Measurements from ENCODE around the gene ANKS1B. TPM values are rescaled to one million over a fixed set of nuclear protein-coding genes. Genes with fewer than 3 reads are reported as not detected.

The ANKS1B gene
- total RNA-seq, 4 donors from 2014 or later = 4.9 to 15.4 (median 9.4) TPM

DNA sequence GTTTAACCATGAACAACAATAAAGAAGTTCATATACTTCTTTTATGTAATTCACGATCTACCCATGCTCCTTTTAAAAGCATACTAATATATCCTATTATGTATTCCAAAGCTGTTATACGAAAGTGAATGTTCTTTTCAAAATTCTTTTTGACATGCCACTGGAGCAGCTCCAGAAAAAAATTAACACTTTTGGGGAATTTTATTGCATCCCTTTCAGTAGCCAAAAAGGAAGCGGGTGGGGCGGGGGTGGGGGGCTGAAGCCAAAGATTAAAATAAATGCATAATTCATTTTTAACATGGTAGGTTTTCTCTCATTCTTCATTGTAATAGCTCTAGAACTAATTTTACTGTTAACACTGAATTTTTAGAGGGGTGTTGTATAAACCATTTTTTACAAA, 123.0 kb downstream of the ANKS1B start:
- TF ChIP-seq, protein P1, sequence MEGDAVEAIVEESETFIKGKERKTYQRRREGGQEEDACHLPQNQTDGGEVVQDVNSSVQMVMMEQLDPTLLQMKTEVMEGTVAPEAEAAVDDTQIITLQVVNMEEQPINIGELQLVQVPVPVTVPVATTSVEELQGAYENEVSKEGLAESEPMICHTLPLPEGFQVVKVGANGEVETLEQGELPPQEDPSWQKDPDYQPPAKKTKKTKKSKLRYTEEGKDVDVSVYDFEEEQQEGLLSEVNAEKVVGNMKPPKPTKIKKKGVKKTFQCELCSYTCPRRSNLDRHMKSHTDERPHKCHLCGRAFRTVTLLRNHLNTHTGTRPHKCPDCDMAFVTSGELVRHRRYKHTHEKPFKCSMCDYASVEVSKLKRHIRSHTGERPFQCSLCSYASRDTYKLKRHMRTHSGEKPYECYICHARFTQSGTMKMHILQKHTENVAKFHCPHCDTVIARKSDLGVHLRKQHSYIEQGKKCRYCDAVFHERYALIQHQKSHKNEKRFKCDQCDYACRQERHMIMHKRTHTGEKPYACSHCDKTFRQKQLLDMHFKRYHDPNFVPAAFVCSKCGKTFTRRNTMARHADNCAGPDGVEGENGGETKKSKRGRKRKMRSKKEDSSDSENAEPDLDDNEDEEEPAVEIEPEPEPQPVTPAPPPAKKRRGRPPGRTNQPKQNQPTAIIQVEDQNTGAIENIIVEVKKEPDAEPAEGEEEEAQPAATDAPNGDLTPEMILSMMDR (IDR thresholded peaks at IDR 0.05) = no peak
- TF ChIP-seq POLR2A (IDR thresholded peaks at IDR 0.05) (no peak), EP300 (IDR thresholded peaks at IDR 0.05) (no peak), POLR2AphosphoS5 (IDR thresholded peaks at IDR 0.05) (no peak)

DNA sequence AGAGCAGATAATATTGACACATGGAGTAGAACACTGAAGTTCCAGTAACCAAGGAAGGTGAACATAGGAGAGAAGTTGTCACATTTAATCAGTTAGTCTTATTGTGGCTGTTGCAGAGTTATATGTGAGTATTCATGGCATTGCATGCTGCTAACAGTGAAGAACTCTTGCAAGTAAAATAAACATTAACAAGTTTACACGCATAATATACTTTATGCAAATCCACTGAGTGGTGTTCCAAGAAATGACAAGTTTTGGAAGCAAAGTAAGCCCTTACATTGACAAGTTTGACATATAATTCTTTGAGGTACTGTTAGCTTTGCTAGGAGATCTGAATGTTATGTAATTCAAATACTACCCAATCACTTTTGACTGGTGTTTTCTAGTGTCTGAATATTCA, 125.6 kb downstream of the ANKS1B start:
- Histone ChIP-seq H3K27ac (no peak overlapping the region), H3K27me3 (no peaks in the 10 kb centered on the region), H3K9me3 (no peaks in the 10 kb centered on the region), H3K4me3 (no peak overlapping the region), H3K36me3 (no peaks in the 10 kb centered on the region), H3K4me1 (no peaks in the 10 kb centered on the region)
- 63% methylated on average over 1 of the region's 1 CpG for WGBS
- no peak for DNase-seq (ENCODE audit: low spot score in 2 of 2)
- TF ChIP-seq, protein P1 (IDR thresholded peaks at IDR 0.05) = no peak
- TF ChIP-seq EP300 (IDR thresholded peaks at IDR 0.05) = no peak
- no peak for TF ChIP-seq POLR2AphosphoS5 (IDR thresholded peaks at IDR 0.05)
- TF ChIP-seq POLR2A (IDR thresholded peaks at IDR 0.05) = no peak

More for the DNA sequence above, 123.0 kb downstream of the ANKS1B start:
- no peaks in the 10 kb centered on the region for H3K36me3 ChIP-seq
- H3K27me3 ChIP-seq = no peaks in the 10 kb centered on the region
- WGBS = 43% methylated on average over 4 of the region's 4 CpGs
- H3K27ac ChIP-seq = no peak overlapping the region
- DNase-seq (ENCODE audit: low spot score in 2 of 2) = no peak
- H3K4me3 ChIP-seq = no peak overlapping the region
- H3K9me3 ChIP-seq = no peaks in the 10 kb centered on the region
- no peaks in the 10 kb centered on the region for H3K4me1 ChIP-seq

DNA sequence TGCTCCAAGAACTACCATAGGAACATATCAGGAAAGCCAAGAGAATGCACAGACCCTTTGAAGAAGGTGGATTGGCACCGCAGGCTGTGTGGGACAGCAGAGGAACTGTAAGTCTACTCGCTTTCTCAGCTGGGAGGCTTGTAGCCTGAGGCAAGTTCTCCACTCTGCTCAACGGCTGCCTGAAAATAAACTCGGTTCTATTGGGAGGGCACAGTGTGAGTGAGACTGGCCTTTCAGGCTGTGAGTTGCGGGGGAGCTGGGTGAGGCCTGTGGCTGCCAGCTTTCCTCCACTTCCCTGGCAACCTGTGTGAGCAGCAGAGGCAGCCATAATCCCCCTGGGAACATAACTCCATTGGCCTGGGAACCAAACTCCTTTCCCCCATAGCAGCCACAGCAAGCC, 132.1 kb downstream of the ANKS1B start:
- Histone ChIP-seq H3K36me3 (no peaks in the 10 kb centered on the region), H3K4me3 (no peak overlapping the region), H3K27ac (no peak overlapping the region), H3K9me3 (no peaks in the 10 kb centered on the region), H3K4me1 (no peaks in the 10 kb centered on the region), H3K27me3 (no peaks in the 10 kb centered on the region)
- TF ChIP-seq POLR2AphosphoS5 (IDR thresholded peaks at IDR 0.05) (no peak), EP300 (IDR thresholded peaks at IDR 0.05) (no peak), POLR2A (IDR thresholded peaks at IDR 0.05) (no peak)
- TF ChIP-seq, protein P1 (IDR thresholded peaks at IDR 0.05) = no peak
- no peak for DNase-seq (ENCODE audit: low spot score in 2 of 2)
- WGBS = 81% methylated on average over 4 of the region's 5 CpGs

DNA sequence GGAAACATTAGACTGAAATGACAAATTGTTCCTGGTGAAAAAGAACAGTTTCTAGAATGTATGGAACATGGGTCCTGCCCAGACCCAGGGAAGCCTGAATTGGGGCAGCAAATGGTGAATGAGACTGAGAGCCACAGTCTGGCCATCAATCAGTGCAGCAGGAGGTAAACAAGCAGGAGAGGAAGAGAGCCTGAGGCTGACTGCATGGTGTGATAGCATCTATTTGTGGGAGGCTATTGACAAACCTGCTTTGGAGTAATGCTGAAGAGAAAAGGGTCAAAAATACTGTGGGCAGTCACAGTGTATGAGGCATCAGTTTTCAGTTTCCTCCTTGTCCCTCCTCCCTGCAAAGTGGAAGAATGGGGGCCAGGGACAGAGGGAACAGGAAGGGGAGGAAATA, 136.8 kb downstream of the ANKS1B start:
- no peak for DNase-seq (ENCODE audit: low spot score in 2 of 2)
- Histone ChIP-seq H3K27me3 (no peaks in the 10 kb centered on the region), H3K27ac (no peak overlapping the region), H3K4me3 (no peak overlapping the region), H3K4me1 (no peaks in the 10 kb centered on the region), H3K36me3 (no peaks in the 10 kb centered on the region), H3K9me3 (no peaks in the 10 kb centered on the region)
- TF ChIP-seq POLR2AphosphoS5 (IDR thresholded peaks at IDR 0.05) (no peak), POLR2A (IDR thresholded peaks at IDR 0.05) (no peak)

DNA sequence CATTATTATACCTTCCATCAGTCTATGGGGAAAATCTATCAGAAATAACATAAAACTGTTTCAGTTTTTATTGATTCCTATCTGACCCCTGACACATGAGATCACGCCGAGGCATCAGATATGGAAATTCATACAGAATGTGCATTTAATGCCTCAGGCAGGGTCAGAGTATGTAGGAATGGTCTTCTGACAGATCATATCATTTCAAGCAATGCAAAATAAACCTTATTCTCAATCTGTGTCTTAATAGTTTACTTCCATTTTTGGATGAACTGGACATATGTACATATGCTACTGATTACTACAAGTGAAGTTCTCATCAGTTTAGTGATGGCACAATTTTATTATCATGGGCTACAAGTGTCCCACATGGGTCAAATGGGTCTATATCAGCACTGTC, 150.0 kb downstream of the ANKS1B start:
- H3K9me3 ChIP-seq = no peaks in the 10 kb centered on the region
- no peaks in the 10 kb centered on the region for H3K27me3 ChIP-seq
- no peak for TF ChIP-seq POLR2A (IDR thresholded peaks at IDR 0.05)
- TF ChIP-seq EP300 (IDR thresholded peaks at IDR 0.05) = no peak
- TF ChIP-seq, protein P1 (IDR thresholded peaks at IDR 0.05) = no peak
- TF ChIP-seq POLR2AphosphoS5 (IDR thresholded peaks at IDR 0.05) = no peak
- no peaks in the 10 kb centered on the region for H3K36me3 ChIP-seq
- 89% methylated on average over 2 of the region's 2 CpGs for WGBS
- no peak for DNase-seq (ENCODE audit: low spot score in 2 of 2)
- no peak overlapping the region for H3K27ac ChIP-seq
- H3K4me3 ChIP-seq = no peak overlapping the region
- H3K4me1 ChIP-seq = no peaks in the 10 kb centered on the region

DNA sequence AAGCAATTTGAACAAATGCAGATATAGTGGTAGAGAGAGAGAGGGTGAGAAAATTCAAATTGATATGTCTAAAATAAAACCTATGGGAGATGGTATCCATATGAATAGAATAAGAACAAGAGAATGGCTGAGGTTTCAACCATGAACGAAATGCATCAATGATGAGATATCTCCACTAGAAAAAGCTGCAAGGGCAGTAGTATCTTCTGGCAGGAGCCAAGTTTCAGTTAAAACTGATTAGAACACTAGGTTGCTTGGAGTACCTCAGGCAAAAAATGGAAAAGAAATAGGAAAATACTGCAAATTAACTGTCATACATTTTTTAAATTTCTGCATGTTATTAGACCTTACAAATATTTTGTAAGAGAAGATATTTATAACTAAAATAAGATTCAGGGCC, 151.3 kb downstream of the ANKS1B start:
- no peaks in the 10 kb centered on the region for H3K4me1 ChIP-seq

More for the DNA sequence above, 151.3 kb downstream of the ANKS1B start:
- H3K36me3 ChIP-seq = no peaks in the 10 kb centered on the region
- H3K4me3 ChIP-seq = no peak overlapping the region
- no peaks in the 10 kb centered on the region for H3K9me3 ChIP-seq
- no peak overlapping the region for H3K27ac ChIP-seq
- DNase-seq (ENCODE audit: low spot score in 2 of 2) = no peak
- TF ChIP-seq POLR2AphosphoS5 (IDR thresholded peaks at IDR 0.05) (no peak), EP300 (IDR thresholded peaks at IDR 0.05) (no peak), POLR2A (IDR thresholded peaks at IDR 0.05) (no peak)
- TF ChIP-seq, protein P1 (IDR thresholded peaks at IDR 0.05) = no peak
- WGBS = 52% methylated on average over 1 of the region's 1 CpG
- H3K27me3 ChIP-seq = no peaks in the 10 kb centered on the region

Measured in suprapubic skin (tissue), 4 donors.